ENCODE results near the gene RPL21. TPM values are rescaled to one million over a fixed set of nuclear protein-coding genes. Genes with fewer than 3 reads are reported as not detected.

RPL21 gene
- total and polyA plus RNA-seq, 12 donors, result 498 to 1,188 (median 598) TPM

GRCh38 chr13:27293873-27294515 is 42.6 kb downstream of the RPL21 start:
- Histone ChIP-seq H3K27me3 (peaks cover 0 to 10% (median 0%) of the 10 kb centered on the region in 7 donors), H3K27ac (no peak overlapping the region), H3K4me3 (no peak overlapping the region), H3K9me3 (no peaks in the 10 kb centered on the region), H3K36me3 (no peaks in the 10 kb centered on the region), H3K4me1 (peaks cover 0 to 6% (median 0%) of the 10 kb centered on the region in 9 donors)
- ATAC-seq (peak in 1 of 8 donors; percentile 27), DNase-seq (no peak)
- WGBS, 2 donors, result 76 to 79% methylated on average over 4 of the region's 4 CpGs
- intact Hi-C loops (cut with DNase I), result loop anchor here in 1 of 10 donors (10.0 kb wide), 1 partner anchor 61 kb away; no protein-coding TSS in a partner anchor
- TF ChIP-seq CTCF (IDR thresholded peaks at IDR 0.05), result no peak

- H3K36me3 ChIP-seq, result no peaks in the 10 kb centered on the region
- WGBS, 2 donors, result 84 to 86% methylated on average over 7 of the region's 7 CpGs
Measured at GRCh38 chr13:27295096-27295495, 43.7 kb downstream of the RPL21 start.

GRCh38 chr13:27295660-27296059 is 44.3 kb downstream of the RPL21 start:
- Histone ChIP-seq H3K36me3 (no peaks in the 10 kb centered on the region), H3K27me3 (peaks cover 0 to 10% (median 0%) of the 10 kb centered on the region in 7 donors), H3K4me3 (no peak overlapping the region), H3K9me3 (no peaks in the 10 kb centered on the region), H3K27ac (no peak overlapping the region), H3K4me1 (peaks cover 0 to 6% (median 0%) of the 10 kb centered on the region in 9 donors)
- 49 to 54% methylated on average over 4 of the region's 4 CpGs for WGBS, 2 donors
- intact Hi-C loops (cut with DNase I), result loop anchor here in 1 of 10 donors (10.0 kb wide), 1 partner anchor 59 kb away; no protein-coding TSS in a partner anchor
- no peak for DNase-seq
- no peak for TF ChIP-seq CTCF (IDR thresholded peaks at IDR 0.05)
- peak in 3 of 8 donors; percentile 39 to 76 (median 72) for ATAC-seq

More at GRCh38 chr13:27295096-27295495, 43.7 kb downstream of the RPL21 start:
- H3K9me3 ChIP-seq, result no peaks in the 10 kb centered on the region
- no peak for TF ChIP-seq CTCF (IDR thresholded peaks at IDR 0.05)
- H3K4me3 ChIP-seq, result no peak overlapping the region
- H3K27me3 ChIP-seq, result peaks cover 0 to 10% (median 0%) of the 10 kb centered on the region in 7 donors
- DNase-seq (no peak), ATAC-seq (no peak)
- peaks cover 0 to 6% (median 0%) of the 10 kb centered on the region in 9 donors for H3K4me1 ChIP-seq
- intact Hi-C loops (cut with DNase I), result loop anchor here in 1 of 10 donors (10.0 kb wide), 1 partner anchor 60 kb away; no protein-coding TSS in a partner anchor
- no peak overlapping the region for H3K27ac ChIP-seq

GRCh38 chr13:27296496-27296895 is 45.1 kb downstream of the RPL21 start:
- Histone ChIP-seq H3K9me3 (no peaks in the 10 kb centered on the region), H3K27ac (no peak overlapping the region), H3K27me3 (peaks cover 0 to 10% (median 0%) of the 10 kb centered on the region in 7 donors), H3K4me1 (peaks cover 0 to 6% (median 0%) of the 10 kb centered on the region in 9 donors), H3K4me3 (no peak overlapping the region), H3K36me3 (no peaks in the 10 kb centered on the region)
- intact Hi-C loops (cut with DNase I), result loop anchor here in 1 of 10 donors (10.0 kb wide), 1 partner anchor 58 kb away; no protein-coding TSS in a partner anchor
- WGBS, 2 donors, result 83 to 90% methylated on average over 8 of the region's 8 CpGs
- no peak for ATAC-seq
- no peak for DNase-seq
- TF ChIP-seq CTCF (IDR thresholded peaks at IDR 0.05), result no peak
